ENCODE results near the gene METTL25B.
A peak's percentile ranks its signal among the peaks of the same experiment; 100 is the strongest.

The METTL25B gene

DNA sequence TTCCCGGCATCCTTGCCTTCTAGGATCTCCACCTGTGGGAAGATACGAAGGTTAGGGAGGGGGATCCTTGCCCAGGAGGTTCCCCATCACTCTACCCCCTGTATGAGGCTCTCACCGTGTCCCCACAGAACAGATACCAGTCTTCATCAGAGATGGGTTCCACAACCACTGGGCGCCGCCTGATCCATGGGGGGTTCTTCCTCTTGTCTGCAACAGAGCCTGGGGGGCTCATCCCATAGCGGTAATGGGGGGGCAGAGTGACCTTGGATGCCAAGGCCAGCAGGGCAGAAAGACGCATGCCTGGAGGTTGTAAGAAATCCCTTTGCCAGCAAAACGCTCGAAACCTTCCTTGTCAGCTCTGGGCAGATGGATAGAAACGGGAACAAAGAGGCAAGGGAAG, 10.1 kb downstream of the METTL25B start:
- H3K4me1 Mint-ChIP-seq, result peaks cover 23% of the 10 kb centered on the region
- H3K27me3 Mint-ChIP-seq, result no peaks in the 10 kb centered on the region
- H3K4me3 Mint-ChIP-seq, result no peak overlapping the region
- H3K27ac Mint-ChIP-seq, result no peak overlapping the region
- no peaks in the 10 kb centered on the region for H3K9me3 Mint-ChIP-seq
- H3K36me3 Mint-ChIP-seq, result peaks cover 10% of the 10 kb centered on the region

DNA sequence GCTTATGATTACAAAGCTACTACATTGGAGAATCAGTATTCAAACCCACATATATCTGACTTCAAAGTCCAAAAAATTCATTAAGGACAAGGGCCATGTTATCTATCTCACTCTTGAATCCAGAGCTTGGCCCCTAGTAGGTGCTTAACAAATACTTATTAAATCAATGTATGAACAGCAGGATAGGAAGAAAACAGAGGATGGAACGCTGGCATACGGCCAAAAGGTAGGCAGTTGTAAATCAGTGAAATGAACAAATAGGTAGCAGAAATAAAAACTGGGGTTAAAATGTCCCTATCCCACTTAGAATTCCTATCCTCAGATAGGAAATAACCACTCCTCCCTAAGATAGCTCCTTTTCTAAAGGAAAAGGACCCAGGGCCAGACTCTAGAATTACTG, 10.6 kb downstream of the METTL25B start:
- Mint-ChIP-seq H3K27ac (peak overlapping the region; percentile 33), H3K9me3 (no peaks in the 10 kb centered on the region), H3K4me1 (peaks cover 23% of the 10 kb centered on the region), H3K4me3 (peak overlapping the region; percentile 39), H3K27me3 (no peaks in the 10 kb centered on the region), H3K36me3 (peaks cover 10% of the 10 kb centered on the region)

DNA sequence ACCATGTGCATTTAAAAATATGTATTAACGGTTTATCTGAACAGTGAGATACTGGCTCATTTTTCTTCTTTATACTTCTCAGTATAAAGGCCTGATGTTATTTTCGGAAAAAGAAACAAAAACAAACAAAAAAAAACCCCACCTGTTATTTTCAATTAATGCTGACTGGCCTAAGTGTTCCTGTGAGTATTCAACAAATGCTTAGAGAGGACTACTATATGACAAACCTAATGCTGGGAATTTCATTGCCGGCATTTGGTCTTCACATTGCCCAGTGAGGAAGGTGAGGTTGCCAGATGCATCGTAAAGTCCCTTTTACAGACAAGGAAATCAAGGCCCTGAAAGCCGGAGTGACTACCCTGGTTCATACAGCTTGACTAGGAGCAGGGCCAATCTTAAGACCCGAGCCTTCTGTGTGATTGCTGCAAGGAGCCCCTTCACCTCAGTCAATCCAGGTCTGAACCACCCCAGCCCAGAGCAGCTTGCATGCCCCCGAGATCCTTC, 12.0 kb downstream of the METTL25B start:
- Mint-ChIP-seq H3K36me3 (peaks cover 11% of the 10 kb centered on the region), H3K4me3 (peak overlapping the region; percentile 97), H3K27ac (peak overlapping the region; percentile 97), H3K9me3 (no peaks in the 10 kb centered on the region), H3K27me3 (no peaks in the 10 kb centered on the region), H3K4me1 (peaks cover 25% of the 10 kb centered on the region)

DNA sequence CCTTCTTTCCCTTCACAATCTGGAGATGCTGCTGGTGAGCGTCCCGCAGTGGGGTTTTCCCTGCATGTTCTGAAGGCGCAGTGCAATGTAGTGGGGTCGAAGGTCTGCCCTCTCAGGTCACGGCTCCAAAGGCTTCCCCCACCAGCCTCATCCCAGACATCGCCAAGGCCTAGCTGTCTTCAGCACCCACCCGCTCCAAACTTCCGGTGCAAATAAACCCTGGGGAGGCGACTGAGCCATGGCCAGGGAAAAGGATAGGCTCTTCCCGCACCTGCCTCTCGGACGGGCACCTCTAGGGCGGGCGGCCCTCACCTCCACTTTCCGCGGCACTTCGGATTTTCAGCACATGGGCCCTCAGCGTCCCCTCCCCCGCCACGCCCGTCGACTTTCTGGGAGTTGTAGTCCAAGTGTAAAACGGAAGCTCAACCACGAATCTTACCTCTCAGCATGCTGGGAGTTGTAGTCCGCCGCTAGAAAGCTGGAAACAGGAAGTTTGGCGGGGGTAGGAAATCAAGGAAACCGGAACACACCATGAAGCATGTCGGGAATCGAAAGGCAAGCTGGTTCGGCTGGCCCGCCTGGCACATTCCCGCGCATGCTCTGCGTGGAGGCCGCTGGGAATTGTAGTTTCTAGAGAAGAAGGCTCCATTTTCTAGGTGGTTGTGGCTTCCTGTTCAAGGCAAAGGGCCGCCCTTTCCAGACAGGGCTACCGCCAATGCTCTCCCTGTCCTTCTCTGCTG, 12.6 kb downstream of the METTL25B start, which contains the start of gene MRPL24:
Gene MRPL24 (minus strand): TSS at position 348 of the 740 bp plus-strand sequence. CDS start 2,384 bp downstream, outside the sequence.
- Mint-ChIP-seq H3K27ac (peak within 1 kb of the TSS; percentile 97), H3K4me1 (peaks cover 31% of the 10 kb centered on the region), H3K36me3 (peaks cover 16% of the 10 kb centered on the region), H3K27me3 (no peaks in the 10 kb centered on the region), H3K9me3 (no peaks in the 10 kb centered on the region), H3K4me3 (peak within 1 kb of the TSS; percentile 97)

DNA sequence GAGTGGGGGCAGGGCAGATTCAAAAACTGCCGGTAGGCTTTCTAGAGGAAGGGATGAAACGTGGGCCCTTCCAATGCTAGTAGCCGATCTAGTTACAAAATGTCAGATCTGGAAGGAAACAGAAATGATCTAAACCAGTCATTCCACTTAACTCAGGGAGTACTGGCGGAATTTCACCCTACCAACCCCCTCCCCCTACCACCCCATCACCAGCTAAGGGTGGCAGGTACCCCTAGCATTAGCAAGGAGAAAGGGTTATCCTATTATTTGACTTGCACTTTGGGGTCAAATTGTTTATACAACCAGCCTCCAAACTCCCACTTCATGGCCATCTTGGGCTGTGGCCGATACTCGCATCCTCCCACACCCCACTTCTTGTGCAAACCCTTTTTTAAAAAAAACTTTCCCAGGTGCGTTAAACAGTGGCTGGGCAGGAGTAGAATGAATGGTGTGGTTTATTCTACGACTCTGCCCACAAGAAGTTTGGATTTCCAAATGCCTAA, 13.3 kb downstream of the METTL25B start:
- peaks cover 38% of the 10 kb centered on the region for H3K4me1 Mint-ChIP-seq
- peak overlapping the region; percentile 97 for H3K4me3 Mint-ChIP-seq
- H3K27ac Mint-ChIP-seq, result peak overlapping the region; percentile 97
- no peaks in the 10 kb centered on the region for H3K27me3 Mint-ChIP-seq
- peaks cover 18% of the 10 kb centered on the region for H3K36me3 Mint-ChIP-seq
- H3K9me3 Mint-ChIP-seq, result no peaks in the 10 kb centered on the region

DNA sequence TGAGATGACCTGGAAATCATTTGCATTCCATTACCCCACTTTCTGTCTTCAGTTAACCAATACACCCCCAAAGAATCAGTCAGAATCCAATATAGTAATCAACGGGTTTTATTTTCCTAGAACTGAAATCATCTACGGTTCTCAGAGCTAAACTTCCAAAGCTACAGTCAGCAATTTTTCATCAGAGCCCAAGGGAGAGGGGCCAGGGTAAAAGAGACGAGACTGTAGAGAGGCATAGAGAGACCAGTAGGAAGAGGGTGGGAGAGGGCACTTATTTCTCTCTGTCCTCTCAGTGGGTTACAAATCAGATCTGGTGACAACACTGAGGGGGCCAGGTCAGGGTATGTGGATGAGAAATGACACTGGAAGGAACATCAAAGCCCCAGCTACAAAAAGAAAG, 13.7 kb downstream of the METTL25B start:
- H3K4me1 Mint-ChIP-seq, result peaks cover 41% of the 10 kb centered on the region

DNA sequence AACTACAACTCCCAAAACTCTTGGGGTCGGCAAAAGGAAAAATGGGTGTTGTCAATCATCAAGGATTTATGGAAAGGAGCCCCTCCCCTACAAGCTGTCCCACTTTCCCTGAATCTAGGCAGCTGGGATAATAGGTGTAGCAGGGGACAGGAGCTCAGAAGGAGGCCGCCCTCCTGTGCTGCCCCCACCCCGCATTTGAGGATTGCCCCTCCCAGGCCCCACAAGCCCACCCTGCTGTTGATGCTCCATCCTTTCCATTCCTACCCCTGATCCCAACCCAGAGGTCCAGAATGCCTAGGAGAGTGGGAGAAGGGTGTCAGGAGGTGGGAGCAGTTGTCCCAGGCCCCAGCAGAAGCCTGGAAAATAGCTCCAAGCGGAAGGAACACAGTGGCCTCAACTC, 14.5 kb downstream of the METTL25B start:
- Mint-ChIP-seq H3K27ac (no peak overlapping the region), H3K4me1 (peaks cover 47% of the 10 kb centered on the region), H3K36me3 (peaks cover 18% of the 10 kb centered on the region), H3K27me3 (no peaks in the 10 kb centered on the region), H3K4me3 (no peak overlapping the region), H3K9me3 (no peaks in the 10 kb centered on the region)

More for the DNA sequence above, 13.7 kb downstream of the METTL25B start:
- Mint-ChIP-seq H3K4me3 (peak overlapping the region; percentile 55), H3K36me3 (peaks cover 18% of the 10 kb centered on the region), H3K27me3 (no peaks in the 10 kb centered on the region), H3K9me3 (no peaks in the 10 kb centered on the region), H3K27ac (peak overlapping the region; percentile 97)

DNA sequence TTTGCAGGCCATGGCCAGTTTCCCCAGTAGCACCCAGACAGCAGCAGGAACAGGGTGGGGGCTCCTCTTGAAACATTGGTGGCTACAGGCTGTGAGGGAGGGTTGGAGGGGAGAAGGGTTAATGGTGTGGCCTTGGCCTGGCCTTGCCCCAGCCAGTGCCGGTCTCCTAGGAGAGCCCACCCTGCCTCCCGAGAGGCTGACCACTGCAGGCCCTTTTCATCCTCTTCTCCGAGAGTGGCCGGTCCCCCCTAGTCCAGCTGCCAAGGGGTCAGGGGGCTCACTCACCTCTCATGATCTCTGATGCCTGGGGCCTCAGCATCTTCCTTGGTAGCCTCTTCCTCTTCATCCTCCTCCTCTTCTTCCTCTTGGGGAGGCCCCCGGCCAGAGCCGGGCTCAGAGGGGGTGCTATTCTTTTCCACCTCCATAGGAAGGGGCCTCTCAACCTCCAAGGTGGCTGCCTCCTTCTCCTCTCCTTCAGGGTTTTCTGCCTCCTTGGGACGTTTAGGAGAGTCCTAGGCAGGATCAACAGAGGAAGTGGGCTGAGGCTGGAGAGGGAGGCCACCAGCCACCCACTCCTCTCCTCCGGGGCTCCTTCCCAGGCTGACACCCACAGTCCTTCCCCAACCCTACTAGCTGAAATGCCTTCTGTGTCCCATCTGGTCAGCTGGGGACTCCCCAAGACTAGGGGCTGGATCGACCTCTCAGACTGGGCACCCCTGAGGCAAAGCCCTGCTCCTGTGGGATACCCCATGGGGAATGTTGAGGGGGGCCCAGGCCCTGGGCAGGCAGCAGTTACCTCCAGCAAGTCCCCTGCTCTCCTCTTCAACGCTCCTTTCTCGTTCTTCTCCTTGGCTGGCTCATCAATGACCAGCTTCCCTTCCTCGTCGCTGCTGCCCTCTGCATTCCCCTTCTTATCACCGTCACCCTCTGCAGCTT, 15.4 kb downstream of the METTL25B start:
- H3K9me3 Mint-ChIP-seq, result no peaks in the 10 kb centered on the region
- H3K4me3 Mint-ChIP-seq, result no peak overlapping the region
- H3K4me1 Mint-ChIP-seq, result peaks cover 53% of the 10 kb centered on the region
- H3K27ac Mint-ChIP-seq, result no peak overlapping the region
- peaks cover 20% of the 10 kb centered on the region for H3K36me3 Mint-ChIP-seq
- no peaks in the 10 kb centered on the region for H3K27me3 Mint-ChIP-seq

DNA sequence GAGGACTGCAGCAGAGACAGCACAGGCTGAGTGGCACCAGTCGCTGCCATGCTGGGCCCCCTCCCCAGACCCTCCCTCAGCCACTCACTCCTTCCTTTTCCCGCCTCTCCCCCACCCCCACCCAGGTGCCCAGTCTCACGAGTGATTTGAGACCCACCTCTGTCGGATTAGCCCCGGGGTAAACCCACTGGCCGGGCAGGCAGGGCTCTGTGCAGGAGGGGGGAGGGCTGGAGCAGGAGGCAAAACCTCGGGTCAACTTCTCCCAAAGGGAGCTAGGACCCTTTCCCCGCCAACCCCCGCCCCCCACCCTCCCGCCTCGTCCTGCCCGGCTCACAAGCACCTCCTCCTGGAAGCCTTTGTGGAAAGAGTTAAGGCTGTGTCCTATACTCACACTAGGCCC, 16.1 kb downstream of the METTL25B start:
- H3K4me3 Mint-ChIP-seq, result no peak overlapping the region
- peaks cover 18% of the 10 kb centered on the region for H3K36me3 Mint-ChIP-seq
- no peaks in the 10 kb centered on the region for H3K27me3 Mint-ChIP-seq
- H3K4me1 Mint-ChIP-seq, result peaks cover 53% of the 10 kb centered on the region
- no peaks in the 10 kb centered on the region for H3K9me3 Mint-ChIP-seq
- H3K27ac Mint-ChIP-seq, result no peak overlapping the region

DNA sequence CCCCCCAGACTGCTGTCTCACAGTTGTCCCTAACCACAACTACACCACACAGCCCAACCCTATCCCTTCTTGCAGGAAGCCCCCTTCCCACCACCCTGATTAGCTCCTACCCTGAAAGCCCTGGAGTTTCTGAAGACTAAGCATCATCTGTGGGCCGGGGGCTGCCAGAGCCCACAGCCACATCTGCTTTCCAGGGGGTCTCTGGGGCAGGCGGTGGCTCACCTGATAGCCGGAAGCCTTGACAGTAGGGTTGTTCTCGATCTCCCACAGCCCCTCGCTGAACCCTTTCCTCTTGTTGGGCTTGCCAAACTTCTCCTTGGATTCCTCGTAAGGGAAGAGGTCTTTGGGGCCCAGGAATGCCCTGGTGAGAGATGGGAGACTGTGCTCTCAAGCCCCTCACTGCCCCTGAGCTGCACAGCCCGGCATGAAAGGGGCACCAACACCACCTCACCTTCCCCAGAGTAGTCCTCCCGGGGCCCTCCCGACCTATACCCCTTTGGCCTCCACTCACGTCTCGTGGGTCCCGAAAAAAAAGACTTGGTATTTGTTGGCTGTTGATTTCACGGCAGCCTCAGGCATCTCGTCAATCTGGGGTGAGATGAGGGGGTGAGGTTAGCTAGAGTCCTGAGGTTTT, 16.6 kb downstream of the METTL25B start:
- H3K9me3 Mint-ChIP-seq, result no peaks in the 10 kb centered on the region
- H3K27ac Mint-ChIP-seq, result peak overlapping the region; percentile 86
- no peak overlapping the region for H3K4me3 Mint-ChIP-seq
- peaks cover 57% of the 10 kb centered on the region for H3K4me1 Mint-ChIP-seq
- H3K27me3 Mint-ChIP-seq, result no peaks in the 10 kb centered on the region
- H3K36me3 Mint-ChIP-seq, result peaks cover 18% of the 10 kb centered on the region

DNA sequence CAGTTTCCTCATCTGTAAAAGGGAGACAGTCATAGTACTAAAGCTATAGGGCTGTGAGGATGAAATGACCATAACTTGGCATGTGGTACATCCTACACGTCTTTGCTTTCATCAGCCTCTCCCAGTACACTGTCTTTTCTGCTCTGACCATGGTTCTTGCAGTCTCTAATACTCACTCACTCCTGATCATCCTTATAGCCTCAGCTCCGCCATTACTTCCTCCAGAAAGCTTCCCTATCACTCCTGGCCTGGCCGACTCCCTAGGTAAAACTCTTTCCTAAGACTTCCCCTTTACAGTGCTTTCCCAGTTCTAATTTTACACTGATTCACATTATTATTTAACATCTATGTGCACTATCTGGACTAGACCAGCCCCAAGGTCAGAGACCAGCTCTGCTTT, 17.6 kb downstream of the METTL25B start:
- Mint-ChIP-seq H3K27me3 (no peaks in the 10 kb centered on the region), H3K27ac (peak overlapping the region; percentile 86), H3K4me1 (peaks cover 62% of the 10 kb centered on the region), H3K36me3 (peaks cover 18% of the 10 kb centered on the region), H3K4me3 (peak overlapping the region; percentile 85), H3K9me3 (no peaks in the 10 kb centered on the region)

DNA sequence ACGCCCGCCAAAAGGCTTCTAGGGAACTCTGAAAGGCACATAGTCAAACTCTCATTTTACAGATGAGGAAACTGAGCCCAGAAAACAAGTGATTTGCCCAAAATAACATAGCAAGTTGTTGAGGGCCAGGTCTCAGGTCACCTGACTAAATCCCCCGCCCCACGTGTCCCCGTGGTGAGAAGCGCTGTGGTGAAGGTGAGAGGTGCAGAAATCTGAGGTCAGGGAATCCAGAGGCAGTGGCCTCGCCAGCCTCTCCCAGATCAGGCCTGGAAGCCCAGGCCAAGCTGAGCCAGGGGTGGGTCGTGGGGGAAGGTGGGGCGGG, 18.1 kb downstream of the METTL25B start:
- Mint-ChIP-seq H3K27me3 (no peaks in the 10 kb centered on the region), H3K27ac (peak overlapping the region; percentile 86), H3K4me1 (peaks cover 59% of the 10 kb centered on the region), H3K36me3 (peaks cover 16% of the 10 kb centered on the region), H3K9me3 (no peaks in the 10 kb centered on the region), H3K4me3 (peak overlapping the region; percentile 85)

DNA sequence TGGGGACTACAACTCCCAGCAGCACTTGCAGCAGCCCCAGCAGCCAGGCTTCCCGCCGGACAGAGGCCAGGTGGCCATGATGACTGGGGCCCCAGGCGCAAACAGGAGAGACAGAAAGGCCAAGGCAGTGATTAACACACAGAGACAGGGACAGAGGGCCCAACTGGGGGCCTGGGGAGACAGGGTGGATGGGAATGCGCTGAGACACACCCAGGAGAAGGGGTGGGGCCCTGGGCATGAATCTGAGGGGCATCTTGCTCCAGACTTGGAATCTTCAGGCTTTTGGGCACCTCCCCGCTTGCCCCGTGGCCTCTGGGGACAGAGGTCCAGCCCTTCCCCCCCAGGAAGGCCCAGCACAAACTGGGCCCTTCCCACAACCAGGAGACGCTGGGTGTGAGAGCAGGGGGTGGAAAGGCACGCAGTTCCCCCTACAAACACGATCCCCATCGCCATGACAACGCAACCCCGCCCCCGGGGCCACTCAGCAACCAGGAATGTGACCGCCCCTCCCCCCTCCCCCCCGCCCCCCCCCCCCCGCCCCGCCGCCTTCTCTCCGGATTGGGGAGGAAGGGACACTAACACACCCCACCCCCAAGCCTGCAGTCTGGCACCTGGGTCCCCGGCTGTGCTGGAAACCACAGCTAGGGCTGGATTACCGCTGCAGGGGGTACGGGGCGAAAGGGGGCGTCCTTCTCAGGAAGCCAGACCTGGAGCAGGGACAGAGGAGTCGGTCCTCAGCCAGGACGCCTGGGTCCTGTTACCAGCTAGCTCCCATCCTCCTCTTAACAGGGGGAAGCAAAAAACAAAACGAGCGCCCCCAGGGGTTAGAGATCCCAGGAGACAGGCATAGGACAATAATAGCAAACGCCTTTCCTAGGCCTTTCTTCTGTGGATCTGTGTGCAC, 18.7 kb downstream of the METTL25B start:
- Mint-ChIP-seq H3K27ac (peak overlapping the region; percentile 94), H3K27me3 (no peaks in the 10 kb centered on the region), H3K36me3 (peaks cover 13% of the 10 kb centered on the region), H3K4me1 (peaks cover 53% of the 10 kb centered on the region), H3K4me3 (peak overlapping the region; percentile 90), H3K9me3 (no peaks in the 10 kb centered on the region)

DNA sequence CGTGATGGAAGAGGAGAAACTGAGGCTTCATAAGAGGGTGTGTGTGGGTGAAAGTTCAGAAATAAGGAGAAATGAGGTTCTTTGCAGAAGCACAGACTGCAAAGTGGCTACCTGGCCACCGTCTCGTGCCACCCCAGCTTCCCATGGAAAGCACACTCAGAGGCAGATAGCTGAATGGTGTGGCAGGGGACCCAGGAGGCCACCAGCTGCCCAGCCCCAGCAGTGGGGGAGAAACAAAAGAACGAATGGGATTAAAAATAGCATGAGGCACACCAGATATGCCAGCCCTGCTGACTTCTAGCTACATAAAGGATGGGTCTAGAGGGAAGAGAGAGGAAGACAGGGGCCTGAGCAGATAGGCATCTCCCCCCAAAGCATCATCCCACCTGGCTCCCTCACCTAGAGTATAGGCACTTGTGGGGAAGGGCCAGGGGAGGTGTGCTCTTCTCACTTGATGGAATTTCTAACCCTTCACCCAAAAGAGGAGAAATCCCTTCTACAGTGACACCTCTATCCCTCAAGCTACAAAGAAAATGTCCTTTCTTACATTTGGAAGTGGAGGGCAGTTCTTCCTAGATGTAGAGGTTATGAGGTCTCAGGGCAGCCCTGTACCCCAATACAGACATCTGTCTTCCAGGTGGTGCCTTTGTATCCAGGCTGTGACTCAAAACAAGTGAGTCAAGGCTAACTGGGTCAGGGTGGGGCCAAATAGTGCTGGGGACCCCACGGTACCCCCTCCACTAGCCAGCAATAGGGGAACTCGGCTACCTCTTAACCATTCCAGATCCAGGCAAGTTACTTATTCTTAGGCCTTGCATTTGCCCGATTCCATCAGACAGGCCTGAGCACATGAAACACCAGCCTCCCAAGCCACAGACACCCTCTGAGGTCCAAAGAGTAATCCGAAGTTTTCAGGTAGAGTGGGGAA, 19.7 kb downstream of the METTL25B start:
- H3K4me3 Mint-ChIP-seq, result peak overlapping the region; percentile 90
- peak overlapping the region; percentile 94 for H3K27ac Mint-ChIP-seq
- peaks cover 54% of the 10 kb centered on the region for H3K4me1 Mint-ChIP-seq
- peaks cover 12% of the 10 kb centered on the region for H3K36me3 Mint-ChIP-seq
- H3K27me3 Mint-ChIP-seq, result no peaks in the 10 kb centered on the region
- no peaks in the 10 kb centered on the region for H3K9me3 Mint-ChIP-seq
